ENCODE data around the gene TJP3.

TJP3 gene

GRCh38 chr19:3669947-3670795, 38.0 kb upstream of the TJP3 start:
- no peak for DNase-seq (ENCODE audit: low read depth, low spot score)

GRCh38 chr19:3670796-3671679, 37.1 kb upstream of the TJP3 start:
- no peak overlapping the region for H3K4me3 ChIP-seq
- no peaks in the 10 kb centered on the region for H3K36me3 ChIP-seq (ENCODE audit: insufficient read depth, low read length)
- DNase-seq (ENCODE audit: low read depth, low spot score): no peak
- H3K27ac ChIP-seq: no peak overlapping the region
- no peak overlapping the region for H3K9ac ChIP-seq (ENCODE audit: insufficient read length)
- H3K9me3 ChIP-seq (ENCODE audit: low read depth, low read length): no peaks in the 10 kb centered on the region
- no peak for TF ChIP-seq POLR2AphosphoS5 (IDR thresholded peaks at IDR 0.05; ENCODE audit: borderline replicate concordance, low read depth, low read length)
- no peak for TF ChIP-seq EZH2 (IDR thresholded peaks at IDR 0.05)
- TF ChIP-seq FOXP2 (optimal IDR thresholded peaks at IDR 0.05; ENCODE audit: control extremely low read depth, extremely low read length, insufficient read depth): no peak

More at GRCh38 chr19:3669947-3670795, 38.0 kb upstream of the TJP3 start:
- Histone ChIP-seq H3K9ac (ENCODE audit: insufficient read length) (no peak overlapping the region), H3K9me3 (ENCODE audit: low read depth, low read length) (no peaks in the 10 kb centered on the region), H3K36me3 (ENCODE audit: insufficient read depth, low read length) (no peaks in the 10 kb centered on the region), H3K27ac (no peak overlapping the region), H3K4me3 (no peak overlapping the region)
- TF ChIP-seq FOXP2 (optimal IDR thresholded peaks at IDR 0.05; ENCODE audit: control extremely low read depth, extremely low read length, insufficient read depth) (no peak), POLR2AphosphoS5 (IDR thresholded peaks at IDR 0.05; ENCODE audit: borderline replicate concordance, low read depth, low read length) (no peak), EZH2 (IDR thresholded peaks at IDR 0.05) (no peak)

- Histone ChIP-seq H3K27ac (no peak overlapping the region), H3K9ac (ENCODE audit: insufficient read length) (no peak overlapping the region), H3K36me3 (ENCODE audit: insufficient read depth, low read length) (no peaks in the 10 kb centered on the region), H3K4me3 (no peak overlapping the region), H3K9me3 (ENCODE audit: low read depth, low read length) (no peaks in the 10 kb centered on the region)
- no peak for DNase-seq (ENCODE audit: low read depth, low spot score)
- TF ChIP-seq POLR2AphosphoS5 (IDR thresholded peaks at IDR 0.05; ENCODE audit: borderline replicate concordance, low read depth, low read length): no peak
- TF ChIP-seq FOXP2 (optimal IDR thresholded peaks at IDR 0.05; ENCODE audit: control extremely low read depth, extremely low read length, insufficient read depth): no peak
- TF ChIP-seq EZH2 (IDR thresholded peaks at IDR 0.05): no peak
Measured at GRCh38 chr19:3671680-3672574, 36.3 kb upstream of the TJP3 start.

DNA sequence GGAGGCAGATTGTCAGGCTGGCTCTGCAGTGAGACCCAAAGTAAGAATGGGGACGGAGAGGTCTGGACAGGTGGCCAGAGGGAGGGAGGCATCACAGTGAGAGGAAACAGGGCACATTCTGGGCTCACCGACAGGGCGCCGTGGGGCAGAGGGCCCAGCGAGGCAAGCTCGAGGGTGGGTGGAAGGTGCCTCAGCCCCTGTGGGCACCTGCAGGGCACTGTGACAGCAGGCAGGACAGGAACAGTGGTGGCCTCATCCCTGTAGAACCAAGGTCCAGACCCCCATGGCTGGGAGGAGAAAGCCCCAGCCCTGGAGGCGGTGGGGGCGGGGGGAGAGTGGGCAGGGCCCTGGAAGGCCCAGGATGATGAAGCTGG, 35.6 kb upstream of the TJP3 start:
- DNase-seq (ENCODE audit: low read depth, low spot score): no peak
- Histone ChIP-seq H3K9me3 (ENCODE audit: low read depth, low read length) (no peaks in the 10 kb centered on the region), H3K9ac (ENCODE audit: insufficient read length) (no peak overlapping the region)

GRCh38 chr19:3672993-3673392, 35.2 kb upstream of the TJP3 start:
- DNase-seq (ENCODE audit: low read depth, low spot score): no peak
- Histone ChIP-seq H3K9me3 (ENCODE audit: low read depth, low read length) (no peaks in the 10 kb centered on the region), H3K27ac (no peak overlapping the region), H3K4me3 (no peak overlapping the region), H3K9ac (ENCODE audit: insufficient read length) (no peak overlapping the region), H3K36me3 (ENCODE audit: insufficient read depth, low read length) (no peaks in the 10 kb centered on the region)
- TF ChIP-seq POLR2AphosphoS5 (IDR thresholded peaks at IDR 0.05; ENCODE audit: borderline replicate concordance, low read depth, low read length) (no peak), FOXP2 (optimal IDR thresholded peaks at IDR 0.05; ENCODE audit: control extremely low read depth, extremely low read length, insufficient read depth) (no peak), EZH2 (IDR thresholded peaks at IDR 0.05) (no peak)

More for the DNA sequence above, 35.6 kb upstream of the TJP3 start:
- Histone ChIP-seq H3K27ac (no peak overlapping the region), H3K4me3 (no peak overlapping the region), H3K36me3 (ENCODE audit: insufficient read depth, low read length) (no peaks in the 10 kb centered on the region)
- TF ChIP-seq POLR2AphosphoS5 (IDR thresholded peaks at IDR 0.05; ENCODE audit: borderline replicate concordance, low read depth, low read length) (no peak), FOXP2 (optimal IDR thresholded peaks at IDR 0.05; ENCODE audit: control extremely low read depth, extremely low read length, insufficient read depth) (no peak), EZH2 (IDR thresholded peaks at IDR 0.05) (no peak)

GRCh38 chr19:3673506-3674439, 34.4 kb upstream of the TJP3 start:
- DNase-seq (ENCODE audit: low read depth, low spot score): no peak
- TF ChIP-seq POLR2AphosphoS5 (IDR thresholded peaks at IDR 0.05; ENCODE audit: borderline replicate concordance, low read depth, low read length): no peak
- TF ChIP-seq EZH2 (IDR thresholded peaks at IDR 0.05): no peak
- no peak for TF ChIP-seq FOXP2 (optimal IDR thresholded peaks at IDR 0.05; ENCODE audit: control extremely low read depth, extremely low read length, insufficient read depth)
- no peak overlapping the region for H3K4me3 ChIP-seq
- H3K9ac ChIP-seq (ENCODE audit: insufficient read length): no peak overlapping the region
- no peak overlapping the region for H3K27ac ChIP-seq
- no peaks in the 10 kb centered on the region for H3K9me3 ChIP-seq (ENCODE audit: low read depth, low read length)
- no peaks in the 10 kb centered on the region for H3K36me3 ChIP-seq (ENCODE audit: insufficient read depth, low read length)

All from SK-N-MC (cell line).